Measurements from ENCODE around the gene PML.

The PML gene

DNA sequence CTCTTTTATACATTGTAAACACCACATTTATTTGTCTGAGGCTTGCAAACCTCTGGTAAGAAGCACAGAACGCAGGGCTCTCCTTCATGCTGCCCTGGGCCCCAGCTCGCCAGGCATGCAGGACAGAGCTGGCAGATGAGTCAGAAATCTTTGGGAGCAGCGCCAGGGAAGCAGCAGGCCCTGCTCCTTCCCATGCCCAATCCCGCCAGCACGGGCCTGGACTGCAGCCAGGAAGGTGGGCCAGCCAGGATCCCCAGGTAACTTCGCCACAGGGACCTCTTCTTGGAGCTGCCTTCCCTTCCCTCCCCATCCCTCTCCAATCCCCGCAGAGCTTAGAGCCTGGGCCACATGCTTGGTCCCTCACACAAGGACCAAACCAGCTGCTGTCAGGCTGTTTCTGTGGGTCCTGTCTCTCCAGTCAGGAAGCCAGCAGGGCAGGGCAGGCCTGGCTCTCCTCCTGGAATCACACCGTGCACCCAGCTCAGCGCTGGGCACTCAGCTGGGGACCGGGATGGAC, 11.2 kb upstream of the PML start:
- no peaks in the 10 kb centered on the region for H3K79me2 ChIP-seq (ENCODE audit: insufficient read depth, low read depth)
- TF ChIP-seq, protein P1, sequence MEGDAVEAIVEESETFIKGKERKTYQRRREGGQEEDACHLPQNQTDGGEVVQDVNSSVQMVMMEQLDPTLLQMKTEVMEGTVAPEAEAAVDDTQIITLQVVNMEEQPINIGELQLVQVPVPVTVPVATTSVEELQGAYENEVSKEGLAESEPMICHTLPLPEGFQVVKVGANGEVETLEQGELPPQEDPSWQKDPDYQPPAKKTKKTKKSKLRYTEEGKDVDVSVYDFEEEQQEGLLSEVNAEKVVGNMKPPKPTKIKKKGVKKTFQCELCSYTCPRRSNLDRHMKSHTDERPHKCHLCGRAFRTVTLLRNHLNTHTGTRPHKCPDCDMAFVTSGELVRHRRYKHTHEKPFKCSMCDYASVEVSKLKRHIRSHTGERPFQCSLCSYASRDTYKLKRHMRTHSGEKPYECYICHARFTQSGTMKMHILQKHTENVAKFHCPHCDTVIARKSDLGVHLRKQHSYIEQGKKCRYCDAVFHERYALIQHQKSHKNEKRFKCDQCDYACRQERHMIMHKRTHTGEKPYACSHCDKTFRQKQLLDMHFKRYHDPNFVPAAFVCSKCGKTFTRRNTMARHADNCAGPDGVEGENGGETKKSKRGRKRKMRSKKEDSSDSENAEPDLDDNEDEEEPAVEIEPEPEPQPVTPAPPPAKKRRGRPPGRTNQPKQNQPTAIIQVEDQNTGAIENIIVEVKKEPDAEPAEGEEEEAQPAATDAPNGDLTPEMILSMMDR (conservative IDR thresholded peaks at IDR 0.05; ENCODE audit: low read depth, low read length) = no peak
- H3K9ac ChIP-seq = no peak overlapping the region
- no peak overlapping the region for H2AFZ ChIP-seq (ENCODE audit: low read depth)
- no peaks in the 10 kb centered on the region for H3K36me3 ChIP-seq (ENCODE audit: insufficient read depth)
- H3K4me3 ChIP-seq (IDR thresholded peaks at IDR 0.05; ENCODE audit: insufficient read depth, low read depth, low read length) = no peak overlapping the region
- H3K27me3 ChIP-seq (ENCODE audit: insufficient read depth, low read depth) = no peaks in the 10 kb centered on the region
- H3K4me2 ChIP-seq = no peak overlapping the region; the same call in 1 of the 2 replicates
- peaks cover 67% of the 10 kb centered on the region for H3K4me1 ChIP-seq (ENCODE audit: low read depth, poor library complexity, severe bottlenecking)
- no peaks in the 10 kb centered on the region for H4K20me1 ChIP-seq (ENCODE audit: insufficient read depth)
- H3K27ac ChIP-seq = no peak overlapping the region

DNA sequence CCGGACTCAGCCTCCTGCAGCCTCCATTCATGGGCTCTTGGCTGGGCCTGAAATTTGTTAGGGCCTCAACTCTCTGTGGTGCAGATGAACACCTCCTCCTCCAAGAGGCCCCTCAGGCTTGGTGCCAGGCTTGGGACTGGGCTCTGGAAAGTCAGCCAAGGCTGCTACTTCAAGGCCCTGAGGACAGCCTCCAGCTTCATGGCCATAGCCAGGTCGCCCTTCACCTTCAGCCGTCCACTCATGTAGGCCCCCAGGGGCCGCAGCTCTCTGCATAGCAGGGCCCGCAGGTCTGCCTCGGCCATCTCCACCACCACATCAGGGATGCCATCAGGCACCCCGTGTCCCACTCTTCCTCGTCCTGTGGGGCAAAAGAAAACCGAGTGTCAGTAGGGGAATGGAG, 10.7 kb upstream of the PML start:
- no peaks in the 10 kb centered on the region for H4K20me1 ChIP-seq (ENCODE audit: insufficient read depth)
- TF ChIP-seq, protein P1 (conservative IDR thresholded peaks at IDR 0.05; ENCODE audit: low read depth, low read length) = no peak
- H3K27me3 ChIP-seq (ENCODE audit: insufficient read depth, low read depth) = no peaks in the 10 kb centered on the region
- peaks cover 72% of the 10 kb centered on the region for H3K4me1 ChIP-seq (ENCODE audit: low read depth, poor library complexity, severe bottlenecking)
- no peaks in the 10 kb centered on the region for H3K79me2 ChIP-seq (ENCODE audit: insufficient read depth, low read depth)
- H3K4me3 ChIP-seq (IDR thresholded peaks at IDR 0.05; ENCODE audit: insufficient read depth, low read depth, low read length) = no peak overlapping the region
- H3K4me2 ChIP-seq = peak overlapping the region; percentile 88; the same call in 1 of the 2 replicates
- H2AFZ ChIP-seq (ENCODE audit: low read depth) = no peak overlapping the region
- no peak overlapping the region for H3K9ac ChIP-seq
- no peaks in the 10 kb centered on the region for H3K36me3 ChIP-seq (ENCODE audit: insufficient read depth)
- peak overlapping the region; percentile 83; the same call in 1 of the 2 replicates for H3K27ac ChIP-seq

DNA sequence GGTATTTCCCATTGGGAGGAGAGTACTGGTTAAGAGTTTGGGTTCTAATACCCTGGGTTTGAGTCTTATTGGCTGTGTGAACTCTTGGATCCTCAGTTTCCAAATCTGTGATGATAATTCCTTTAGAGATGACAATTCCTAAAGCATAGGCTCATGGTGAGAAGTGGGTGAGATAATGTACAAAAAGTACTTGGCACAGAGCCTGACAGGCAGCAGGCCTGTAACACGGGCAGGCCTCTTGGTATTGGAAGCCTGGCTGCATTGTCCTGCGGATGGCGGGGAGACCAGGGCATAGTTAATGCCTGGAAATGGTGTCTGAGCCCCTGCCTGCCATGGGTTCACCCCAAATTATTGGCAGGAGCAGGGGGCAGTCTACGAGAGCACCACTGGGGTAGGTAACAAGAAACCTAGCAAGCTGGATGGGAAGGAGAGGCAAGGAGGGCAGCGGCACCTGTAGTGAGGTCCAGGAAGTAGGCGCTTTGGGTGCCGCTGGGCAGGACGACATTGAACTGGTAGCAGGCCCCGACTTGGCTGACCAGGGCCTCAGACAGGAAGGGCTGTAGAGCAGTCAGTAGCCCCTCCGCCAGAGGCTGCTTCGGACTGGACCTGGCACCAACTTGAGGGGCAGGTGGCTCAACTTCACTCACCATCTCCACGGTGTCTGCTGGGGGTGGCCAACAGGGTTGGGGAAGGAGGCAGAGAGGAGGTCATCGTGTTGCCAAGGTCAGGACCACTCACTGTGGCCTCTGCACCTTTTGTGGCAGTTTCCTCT, 10.1 kb upstream of the PML start:
- H3K9ac ChIP-seq = peak overlapping the region; percentile 25; the same call in 1 of the 2 replicates
- peak overlapping the region; percentile 88 for H3K4me2 ChIP-seq
- peak overlapping the region; percentile 83 for H3K27ac ChIP-seq
- peaks cover 78% of the 10 kb centered on the region for H3K4me1 ChIP-seq (ENCODE audit: low read depth, poor library complexity, severe bottlenecking)
- H2AFZ ChIP-seq (ENCODE audit: low read depth) = no peak overlapping the region
- no peaks in the 10 kb centered on the region for H3K79me2 ChIP-seq (ENCODE audit: insufficient read depth, low read depth)
- TF ChIP-seq, protein P1 (conservative IDR thresholded peaks at IDR 0.05; ENCODE audit: low read depth, low read length) = no peak
- no peaks in the 10 kb centered on the region for H3K27me3 ChIP-seq (ENCODE audit: insufficient read depth, low read depth)
- H4K20me1 ChIP-seq (ENCODE audit: insufficient read depth) = no peaks in the 10 kb centered on the region
- no peaks in the 10 kb centered on the region for H3K36me3 ChIP-seq (ENCODE audit: insufficient read depth)
- no peak overlapping the region for H3K4me3 ChIP-seq (IDR thresholded peaks at IDR 0.05; ENCODE audit: insufficient read depth, low read depth, low read length)

DNA sequence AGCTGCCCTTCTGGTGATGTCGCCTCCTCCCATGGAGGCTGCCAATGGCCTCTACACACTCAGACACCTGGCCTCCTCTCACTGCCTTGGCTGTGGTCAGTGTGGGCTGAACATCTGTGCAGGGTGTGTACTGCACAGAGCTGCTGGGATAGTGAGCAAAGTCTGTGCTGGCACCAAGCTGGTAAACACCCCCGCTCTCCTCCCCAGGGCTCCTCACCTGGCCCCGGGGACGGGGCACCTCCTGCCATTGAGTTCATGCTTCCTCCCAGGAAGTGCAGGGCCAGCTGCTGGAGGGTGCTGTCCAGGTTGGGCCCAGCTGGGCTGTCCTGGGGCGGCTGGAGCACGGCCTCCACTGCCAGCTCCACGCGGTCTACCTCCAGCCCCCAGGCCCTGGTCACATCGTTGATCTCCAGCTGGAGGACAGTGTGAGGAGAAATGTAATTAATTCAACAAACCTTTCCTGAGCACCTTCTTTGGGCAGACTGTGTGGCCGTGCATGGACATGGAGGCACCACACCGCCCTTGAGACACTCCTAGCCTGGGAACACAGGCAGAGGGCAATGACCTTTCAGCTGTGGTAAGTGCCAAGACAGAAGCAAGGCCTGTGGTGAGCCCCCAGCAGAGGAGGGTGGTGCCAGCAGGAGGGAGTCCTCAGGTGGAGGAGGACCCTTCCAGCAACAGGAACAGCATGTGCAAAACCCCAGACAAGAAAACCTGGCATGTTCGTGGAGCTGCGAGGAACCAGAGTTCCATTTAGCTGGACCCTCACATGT, 9.2 kb upstream of the PML start:
- H3K4me1 ChIP-seq (ENCODE audit: low read depth, poor library complexity, severe bottlenecking) = peaks cover 86% of the 10 kb centered on the region
- TF ChIP-seq, protein P1 (conservative IDR thresholded peaks at IDR 0.05; ENCODE audit: low read depth, low read length) = no peak
- no peaks in the 10 kb centered on the region for H4K20me1 ChIP-seq (ENCODE audit: insufficient read depth)
- no peak overlapping the region for H3K4me3 ChIP-seq (IDR thresholded peaks at IDR 0.05; ENCODE audit: insufficient read depth, low read depth, low read length)
- peak overlapping the region; percentile 83 for H3K27ac ChIP-seq
- peak overlapping the region; percentile 25; the same call in 1 of the 2 replicates for H3K9ac ChIP-seq
- H3K27me3 ChIP-seq (ENCODE audit: insufficient read depth, low read depth) = no peaks in the 10 kb centered on the region
- no peaks in the 10 kb centered on the region for H3K79me2 ChIP-seq (ENCODE audit: insufficient read depth, low read depth)
- H2AFZ ChIP-seq (ENCODE audit: low read depth) = peak overlapping the region; percentile 38; the same call in 1 of the 2 replicates
- no peaks in the 10 kb centered on the region for H3K36me3 ChIP-seq (ENCODE audit: insufficient read depth)
- H3K4me2 ChIP-seq = peak overlapping the region; percentile 88

All from KMS-11 (cell line).